NCI-H510A treated with DMSO at 0.1 percent for 48 hours (cell line): Measurements from ENCODE around the gene OR12D3.
"Not testable (repeated sequence)": the region's sequence is repeated elsewhere in the genome, so short reads cannot be mapped to it uniquely, and the experiment has no call there.

Experiments used
- DNase-seq: peaks from one replicate; lab custom pipeline; 2025; lab: John Stamatoyannopoulos, UW

The OR12D3 gene

GRCh38 chr6:29375191-29375590 lies at the start of gene OR12D3:
Gene OR12D3, minus strand, starts transcription at chr6:29375291. Its CDS starts 4 bp downstream, at chr6:29375287.
- DNase-seq = no peak

- no peak for DNase-seq
These were observed 49.5 kb upstream of the OR12D3 start for GRCh38 chr6:29424575-29424974.

GRCh38 chr6:29424168-29424567 lies 49.1 kb upstream of the OR12D3 start:
- no peak for DNase-seq

GRCh38 chr6:29419516-29419915 lies 44.4 kb upstream of the OR12D3 start:
- no peak for DNase-seq

GRCh38 chr6:29414588-29414987 lies 39.5 kb upstream of the OR12D3 start, which contains the start of gene OR12D1:
Gene OR12D1, plus strand, starts transcription at chr6:29414928.
- DNase-seq = no peak

- no peak for DNase-seq
These were observed 28.7 kb upstream of the OR12D3 start for GRCh38 chr6:29403801-29404200.

GRCh38 chr6:29399525-29399924 lies 24.4 kb upstream of the OR12D3 start:
- DNase-seq = no peak

GRCh38 chr6:29395331-29395730 lies 20.2 kb upstream of the OR12D3 start, which contains the start of gene OR12D2:
Gene OR12D2, plus strand, starts transcription at chr6:29395631. Its CDS starts 1,069 bp downstream, at chr6:29396700.
- no peak for DNase-seq

GRCh38 chr6:29388533-29388932 lies 13.4 kb upstream of the OR12D3 start:
- no peak for DNase-seq

- DNase-seq = no peak
These were observed 912 bp upstream of the OR12D3 start for GRCh38 chr6:29376003-29376402.

GRCh38 chr6:29368765-29369164 lies 6.3 kb downstream of the OR12D3 start, which contains the start of gene OR5V1:
Gene OR5V1, minus strand, starts transcription at chr6:29368865. Its CDS starts 12,670 bp downstream, at chr6:29356195.
- no peak for DNase-seq

GRCh38 chr6:29355603-29356002 lies 19.5 kb downstream of the OR12D3 start:
- no peak for DNase-seq

- no peak for DNase-seq
These were observed 20.1 kb downstream of the OR12D3 start for GRCh38 chr6:29354980-29355379.

GRCh38 chr6:29349348-29349747 lies 25.7 kb downstream of the OR12D3 start:
- not testable (repeated sequence) for DNase-seq

GRCh38 chr6:29345380-29345779 lies 29.7 kb downstream of the OR12D3 start:
- no peak for DNase-seq

GRCh38 chr6:29336269-29336668 lies 38.8 kb downstream of the OR12D3 start:
- no peak for DNase-seq

- DNase-seq = no peak
These were observed 42.4 kb downstream of the OR12D3 start for GRCh38 chr6:29332676-29333075.

- DNase-seq = no peak
These were observed 49.3 kb downstream of the OR12D3 start for GRCh38 chr6:29325777-29326176.
